ENCODE measurements around the gene ORC4. TPM values are rescaled to one million over a fixed set of nuclear protein-coding genes. Genes with fewer than 3 reads are reported as not detected.
"Not testable (repeated sequence)": the region's sequence is repeated elsewhere in the genome, so short reads cannot be mapped to it uniquely, and the experiment has no call there.

The ORC4 gene
- polyA plus RNA-seq, 1 experiment = 12.7 TPM

DNA sequence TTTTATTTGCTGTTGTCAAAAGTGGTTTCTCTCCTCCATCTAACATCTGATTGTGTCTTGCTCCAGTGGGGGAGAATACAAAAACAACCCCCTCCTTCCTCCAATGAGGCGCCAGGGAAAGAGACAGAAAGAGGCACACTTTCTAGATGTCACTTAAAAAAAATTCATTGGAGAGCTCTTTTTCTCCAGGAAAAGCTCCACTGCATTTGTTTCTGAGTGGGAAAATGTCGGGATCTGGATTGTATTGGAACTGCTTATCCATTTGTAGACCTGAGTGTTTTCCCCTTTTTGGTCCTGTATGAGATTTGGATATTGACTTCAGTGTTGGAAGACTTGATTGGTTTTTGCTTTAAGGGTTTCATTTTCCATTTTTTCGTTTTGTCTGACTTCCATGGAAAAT, 1.3 kb upstream of the ORC4 start:
- Histone ChIP-seq H3K36me3 (ENCODE audit: control insufficient read depth, insufficient read depth, low read length) (no peaks in the 10 kb centered on the region), H3K27me3 (ENCODE audit: control insufficient read depth, insufficient read depth, low read length) (no peaks in the 10 kb centered on the region), H3K4me3 (ENCODE audit: low read depth, low read length) (peak overlapping the region; percentile 84)
- ChIA-PET CTCF (interaction anchor here (1.0 kb wide), 1 partner anchor 47 kb away, joined by 3 read pairs; no protein-coding TSS in a partner anchor), POLR2A (no interaction called here)
- TF ChIP-seq, protein P1, sequence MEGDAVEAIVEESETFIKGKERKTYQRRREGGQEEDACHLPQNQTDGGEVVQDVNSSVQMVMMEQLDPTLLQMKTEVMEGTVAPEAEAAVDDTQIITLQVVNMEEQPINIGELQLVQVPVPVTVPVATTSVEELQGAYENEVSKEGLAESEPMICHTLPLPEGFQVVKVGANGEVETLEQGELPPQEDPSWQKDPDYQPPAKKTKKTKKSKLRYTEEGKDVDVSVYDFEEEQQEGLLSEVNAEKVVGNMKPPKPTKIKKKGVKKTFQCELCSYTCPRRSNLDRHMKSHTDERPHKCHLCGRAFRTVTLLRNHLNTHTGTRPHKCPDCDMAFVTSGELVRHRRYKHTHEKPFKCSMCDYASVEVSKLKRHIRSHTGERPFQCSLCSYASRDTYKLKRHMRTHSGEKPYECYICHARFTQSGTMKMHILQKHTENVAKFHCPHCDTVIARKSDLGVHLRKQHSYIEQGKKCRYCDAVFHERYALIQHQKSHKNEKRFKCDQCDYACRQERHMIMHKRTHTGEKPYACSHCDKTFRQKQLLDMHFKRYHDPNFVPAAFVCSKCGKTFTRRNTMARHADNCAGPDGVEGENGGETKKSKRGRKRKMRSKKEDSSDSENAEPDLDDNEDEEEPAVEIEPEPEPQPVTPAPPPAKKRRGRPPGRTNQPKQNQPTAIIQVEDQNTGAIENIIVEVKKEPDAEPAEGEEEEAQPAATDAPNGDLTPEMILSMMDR (IDR thresholded peaks at IDR 0.05; ENCODE audit: insufficient read depth, low read depth, low read length) = no peak
- DNase-seq (ENCODE audit: low read depth) = no peak

DNA sequence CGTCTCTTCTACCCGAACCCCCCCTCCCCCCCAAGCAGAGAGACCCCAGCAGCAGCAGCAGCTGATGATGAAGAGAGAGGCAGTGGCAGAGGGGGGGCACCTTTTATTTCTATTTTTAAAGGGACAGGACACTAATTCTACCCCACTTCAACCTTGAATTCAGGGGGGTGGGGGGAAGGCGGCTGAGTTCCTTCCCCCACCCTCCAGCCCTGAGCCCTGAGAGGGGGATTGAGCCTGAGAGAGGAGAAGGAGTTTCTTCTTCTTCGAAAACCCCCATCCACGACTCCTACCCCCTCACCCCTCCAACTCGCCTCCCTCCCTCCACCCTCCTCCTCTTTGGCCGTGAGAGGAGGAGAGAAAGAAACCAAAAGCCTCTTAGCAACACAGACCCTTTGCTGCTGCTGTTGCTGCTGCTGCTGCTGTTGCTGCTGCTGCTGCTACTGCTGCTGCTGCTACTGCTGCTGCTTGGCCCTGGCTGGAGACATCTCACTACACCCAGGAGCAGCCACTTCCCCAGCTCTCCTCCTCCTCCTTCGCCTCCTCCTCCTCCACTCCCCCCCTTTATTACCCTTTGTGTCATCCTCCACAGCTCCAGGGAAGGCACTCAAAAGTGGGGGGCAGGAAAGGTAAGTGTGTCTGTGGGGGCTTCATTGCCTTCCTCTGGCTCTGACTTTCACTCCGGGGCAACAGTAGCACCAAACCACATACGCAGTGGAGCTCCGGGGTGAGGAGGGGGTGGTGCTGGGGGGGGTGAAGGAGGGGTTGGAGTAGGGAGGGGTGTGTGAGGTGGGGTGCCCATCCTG, 723 bp upstream of the ORC4 start, which contains the start of gene MBD5:
TSS of gene MBD5 (plus strand) at position 33 of the 803 bp plus-strand sequence.
- Histone ChIP-seq H3K4me3 (ENCODE audit: low read depth, low read length) (peak within 1 kb of the TSS; percentile 84), H3K27me3 (ENCODE audit: control insufficient read depth, insufficient read depth, low read length) (no peaks in the 10 kb centered on the region), H3K36me3 (ENCODE audit: control insufficient read depth, insufficient read depth, low read length) (no peaks in the 10 kb centered on the region)
- CTCF ChIA-PET = interaction anchor here (0.7 to 1.3 kb wide), 2 partner anchors 10 to 487 kb away, joined by 3 to 4 read pairs; no protein-coding TSS in a partner anchor
- no peak for DNase-seq (ENCODE audit: low read depth)
- TF ChIP-seq, protein P1 (IDR thresholded peaks at IDR 0.05; ENCODE audit: insufficient read depth, low read depth, low read length) = no peak
- POLR2A ChIA-PET = interaction anchor here (0.6 to 1.1 kb wide), 7 partner anchors 24 to 488 kb away, joined by 3 to 17 read pairs (median 5); no protein-coding TSS in a partner anchor

DNA sequence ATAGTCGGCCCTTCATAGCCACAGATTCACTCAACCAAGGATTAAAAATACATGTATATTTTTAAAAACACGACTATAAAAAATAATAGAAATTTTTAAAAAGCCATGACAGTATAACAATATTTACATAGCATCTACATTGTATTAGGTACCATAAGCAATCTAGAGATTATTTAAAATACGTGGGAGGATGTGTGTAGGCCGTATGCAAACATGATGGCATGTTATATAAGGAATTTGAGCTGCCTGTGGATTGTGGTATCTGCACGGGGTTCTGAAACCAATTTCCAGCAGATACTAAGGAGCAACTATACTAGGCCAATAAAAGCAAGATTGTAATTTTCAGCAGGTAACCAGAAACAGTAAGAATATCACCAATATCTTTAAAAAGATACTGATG, 5.9 kb downstream of the ORC4 start:
- ChIA-PET POLR2A (no interaction called here), CTCF (no interaction called here)
- no peak overlapping the region for H3K4me3 ChIP-seq (ENCODE audit: low read depth, low read length)
- no peak for DNase-seq (ENCODE audit: low read depth)
- no peaks in the 10 kb centered on the region for H3K27me3 ChIP-seq (ENCODE audit: control insufficient read depth, insufficient read depth, low read length)
- TF ChIP-seq, protein P1 (IDR thresholded peaks at IDR 0.05; ENCODE audit: insufficient read depth, low read depth, low read length) = no peak
- no peaks in the 10 kb centered on the region for H3K36me3 ChIP-seq (ENCODE audit: control insufficient read depth, insufficient read depth, low read length)

DNA sequence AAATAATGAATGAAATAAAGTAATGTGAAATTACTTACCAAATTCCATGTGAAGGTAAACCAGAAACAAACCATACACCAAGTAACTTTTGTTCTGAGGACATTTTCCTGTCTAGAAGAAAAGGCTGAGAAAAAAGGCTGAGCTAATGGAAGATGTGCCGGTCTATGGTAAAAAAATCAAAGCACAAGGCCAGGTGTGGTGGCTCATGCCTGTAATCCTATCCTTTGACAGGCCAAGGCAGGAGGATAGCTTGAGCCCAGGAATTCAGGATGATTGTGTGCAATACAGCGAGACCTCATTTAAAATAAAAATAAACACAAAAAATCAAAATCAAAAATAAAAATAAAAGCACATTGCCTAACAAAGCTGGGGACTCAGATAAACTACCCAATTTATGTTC, 6.7 kb downstream of the ORC4 start:
- TF ChIP-seq, protein P1 (IDR thresholded peaks at IDR 0.05; ENCODE audit: insufficient read depth, low read depth, low read length) = no peak
- H3K36me3 ChIP-seq (ENCODE audit: control insufficient read depth, insufficient read depth, low read length) = no peaks in the 10 kb centered on the region
- DNase-seq (ENCODE audit: low read depth) = no peak
- ChIA-PET CTCF (interaction anchor here (2.0 kb wide), 1 partner anchor 24 kb away, joined by 5 read pairs; no protein-coding TSS in a partner anchor), POLR2A (no interaction called here)
- no peaks in the 10 kb centered on the region for H3K27me3 ChIP-seq (ENCODE audit: control insufficient read depth, insufficient read depth, low read length)
- no peak overlapping the region for H3K4me3 ChIP-seq (ENCODE audit: low read depth, low read length)

DNA sequence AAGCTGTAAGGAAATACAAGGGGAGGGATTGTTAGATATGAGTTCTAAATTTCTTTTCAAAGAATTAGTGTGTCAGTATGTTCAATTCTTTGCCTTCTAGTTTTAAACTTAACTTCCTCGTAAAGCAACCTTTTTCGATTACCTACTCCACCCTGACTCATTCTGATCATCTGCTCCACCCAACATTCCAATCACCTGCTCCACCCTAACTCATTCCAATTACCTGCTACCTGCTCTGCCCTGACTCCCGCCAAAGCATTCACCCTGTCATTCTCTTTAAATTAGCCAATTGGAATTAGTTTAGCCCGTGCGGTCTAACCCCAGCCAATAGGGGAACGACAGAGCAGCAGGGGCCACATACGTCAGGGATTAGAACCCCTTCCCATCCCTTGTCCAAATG, 12.1 kb downstream of the ORC4 start:
- H3K36me3 ChIP-seq (ENCODE audit: control insufficient read depth, insufficient read depth, low read length); H3K27me3 ChIP-seq (ENCODE audit: control insufficient read depth, insufficient read depth, low read length); DNase-seq (ENCODE audit: low read depth); POLR2A ChIA-PET; H3K4me3 ChIP-seq (ENCODE audit: low read depth, low read length); CTCF ChIA-PET: not testable (repeated sequence)

All from BJ (cell line).